ENCODE measurements around the gene TOB1.

Gene TOB1

DNA sequence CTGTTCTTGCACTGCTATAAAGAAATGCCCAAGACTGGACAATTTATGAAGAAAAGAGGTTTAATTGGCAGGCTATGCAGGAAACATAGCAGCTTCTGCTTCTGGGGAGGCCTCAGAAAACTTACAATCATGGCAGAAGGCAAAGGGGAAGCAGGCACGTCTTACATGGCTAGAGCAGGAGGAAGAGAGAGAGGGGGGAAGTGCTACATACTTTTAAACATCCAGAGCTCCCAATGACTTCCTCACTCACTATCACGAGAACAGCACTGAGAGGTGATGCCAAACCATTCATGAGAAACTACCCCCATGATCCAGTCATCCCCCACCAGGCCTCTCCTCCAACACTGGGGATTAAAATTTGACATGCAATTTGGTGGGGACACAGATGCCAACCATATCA lies 17.4 kb downstream of the TOB1 start:
- in situ Hi-C loops (cut with HindIII; ENCODE audit: low sequenced_read_pairs): loop anchor here (5.0 kb wide), 2 partner anchors 46 to 99 kb away; no protein-coding TSS in a partner anchor

DNA sequence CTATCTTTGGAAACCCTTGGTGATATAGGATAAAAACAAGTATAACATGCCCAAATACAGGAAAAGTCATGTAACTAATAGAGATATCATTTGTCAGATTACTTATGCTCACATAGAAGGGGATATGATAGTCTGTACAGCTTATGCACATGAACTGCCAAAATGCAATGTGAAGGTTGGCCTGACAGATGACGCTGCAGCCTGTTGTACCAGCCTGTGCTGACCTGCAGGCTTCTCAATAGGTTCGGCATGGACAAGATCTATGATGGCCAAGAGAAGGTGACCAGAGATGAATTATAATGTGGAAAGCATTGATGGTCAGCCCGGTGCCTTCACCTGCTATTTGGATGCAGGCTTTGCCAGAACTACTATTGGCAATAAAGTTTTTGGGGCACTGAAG lies 18.1 kb downstream of the TOB1 start:
- in situ Hi-C loops (cut with HindIII; ENCODE audit: low sequenced_read_pairs): loop anchor here (5.0 kb wide), 2 partner anchors 46 to 99 kb away; no protein-coding TSS in a partner anchor

DNA sequence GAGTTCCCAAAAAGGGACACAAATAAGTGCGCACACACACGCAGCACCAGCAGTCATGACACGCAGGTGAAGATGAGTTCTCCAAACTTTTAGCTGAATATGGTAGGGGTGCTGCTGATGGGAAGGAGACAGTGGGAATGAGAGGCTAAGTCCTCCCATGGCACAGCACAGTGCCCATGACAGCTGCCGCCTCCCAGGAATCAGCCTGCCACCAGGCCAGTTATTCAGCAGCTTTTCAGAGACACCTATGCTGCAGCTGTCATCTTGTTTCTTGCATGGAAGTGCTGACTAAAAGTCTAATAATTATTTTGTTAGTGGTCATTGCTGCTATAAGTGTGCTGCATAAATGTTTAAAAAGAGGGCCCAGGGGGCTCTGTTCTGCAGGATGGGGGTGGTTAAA lies 18.6 kb downstream of the TOB1 start:
- in situ Hi-C loops (cut with HindIII; ENCODE audit: low sequenced_read_pairs): loop anchor here (5.0 kb wide), 2 partner anchors 45 to 100 kb away; no protein-coding TSS in a partner anchor

DNA sequence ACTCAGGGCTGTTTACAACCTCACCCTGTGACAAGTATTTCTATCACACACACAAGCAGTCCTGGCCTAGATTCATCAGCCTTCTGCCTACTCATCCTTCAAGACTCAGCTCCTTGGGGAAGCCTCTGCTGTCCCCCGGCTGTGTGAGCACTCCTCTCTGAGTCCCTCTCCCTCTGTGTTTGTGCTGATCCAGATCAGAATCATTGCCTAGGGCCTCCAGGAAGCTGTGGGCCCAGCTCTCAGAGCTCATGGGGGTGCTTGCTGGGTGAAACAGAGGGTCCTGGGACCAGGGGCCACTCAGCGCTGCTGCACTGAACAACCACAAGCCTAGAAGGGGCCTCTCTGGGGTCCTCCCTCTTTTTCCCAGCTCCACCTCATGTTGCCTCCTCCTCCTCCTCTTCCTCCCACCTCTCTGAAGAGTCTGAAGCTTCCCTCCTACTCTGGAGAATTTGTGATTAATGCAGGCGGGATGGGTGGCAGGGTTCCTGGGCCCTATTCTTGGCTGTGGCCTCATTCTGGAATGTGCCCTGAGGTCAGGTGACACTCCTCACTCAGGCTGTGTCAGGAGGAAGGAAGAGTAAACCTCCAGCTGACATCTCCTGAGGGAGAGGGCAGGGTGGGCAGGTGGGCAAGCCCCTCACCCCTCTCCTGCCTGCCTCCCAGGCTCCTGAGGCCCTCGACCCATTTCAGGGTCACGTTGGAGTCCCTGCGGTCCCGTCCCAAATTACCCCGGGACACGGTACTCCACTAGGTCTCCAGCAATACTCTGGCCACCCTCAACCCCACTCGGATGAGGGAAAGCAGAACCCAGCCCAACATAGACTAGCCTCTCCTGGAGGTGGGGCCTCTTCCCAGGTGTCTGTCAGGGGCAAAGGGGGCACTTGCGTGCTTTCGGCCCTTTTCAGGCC lies 20.7 kb downstream of the TOB1 start:
- in situ Hi-C loops (cut with HindIII; ENCODE audit: low sequenced_read_pairs): loop anchor here (5.0 kb wide), 2 partner anchors 43 to 102 kb away; no protein-coding TSS in a partner anchor

DNA sequence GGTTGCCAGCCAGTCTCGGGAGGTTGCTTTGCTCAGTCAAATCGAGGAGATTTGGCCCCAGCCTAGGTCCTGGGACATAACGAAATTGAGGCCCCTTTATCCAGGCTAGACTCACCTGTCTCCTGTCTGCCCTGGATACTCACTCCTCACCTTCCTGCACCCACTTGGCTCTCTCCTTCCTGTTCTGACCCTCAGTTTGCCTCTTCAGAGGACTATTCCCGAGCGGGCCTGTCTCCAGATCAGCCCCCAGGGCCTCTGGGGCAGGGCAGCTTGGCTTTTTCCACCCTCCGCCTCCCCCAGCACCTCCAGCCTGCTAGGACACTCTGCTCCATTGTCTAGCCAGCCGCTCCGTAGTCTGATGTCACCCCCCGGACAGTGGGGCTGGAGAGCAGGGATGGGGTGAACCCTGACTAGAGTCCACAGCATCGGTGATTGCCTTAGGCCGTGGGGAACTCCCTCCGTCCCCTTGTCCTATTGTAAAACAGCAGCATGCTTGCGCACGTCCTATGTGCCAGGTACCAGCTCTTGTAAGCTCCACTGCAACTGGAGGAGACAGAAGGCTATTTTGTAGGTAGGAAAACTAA lies 21.9 kb downstream of the TOB1 start:
- in situ Hi-C loops (cut with HindIII; ENCODE audit: low sequenced_read_pairs): no loop called here

DNA sequence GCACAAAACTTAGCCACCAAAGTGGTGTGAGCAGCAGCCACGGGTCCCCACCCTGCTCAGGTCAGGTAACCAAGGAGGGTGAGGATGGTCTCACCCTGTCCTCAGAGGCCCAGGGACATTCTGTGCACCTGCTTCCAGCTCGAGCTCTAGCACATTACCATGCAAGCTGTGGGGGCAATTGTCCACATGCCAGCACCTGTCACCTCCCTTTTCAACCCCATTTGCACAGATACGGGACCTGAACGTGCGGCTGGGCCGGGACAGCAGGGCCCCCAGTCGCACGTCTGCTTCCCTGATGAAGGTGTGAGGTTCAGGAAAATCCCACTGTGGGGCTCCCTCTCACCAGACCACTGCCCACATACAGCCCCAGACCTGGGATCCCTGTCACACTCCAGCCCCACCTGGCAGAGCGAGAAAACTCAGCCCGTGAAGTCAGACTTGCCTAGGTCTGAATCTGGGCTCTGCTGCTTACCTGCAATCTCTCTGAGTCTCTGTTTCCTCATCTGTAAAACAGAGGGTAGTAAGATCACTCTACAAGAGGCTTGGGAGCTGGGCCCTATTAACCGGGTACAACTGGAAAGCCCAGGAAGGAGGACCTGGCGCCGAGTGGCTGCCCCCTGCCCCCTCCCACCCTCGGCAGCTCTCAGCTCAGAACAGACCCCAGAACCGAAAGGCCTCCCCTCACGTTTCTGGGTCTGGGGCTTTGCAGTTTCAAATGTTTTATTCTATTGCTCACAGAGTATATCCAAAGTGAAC lies 22.8 kb downstream of the TOB1 start:
- in situ Hi-C loops (cut with HindIII; ENCODE audit: low sequenced_read_pairs): no loop called here

DNA sequence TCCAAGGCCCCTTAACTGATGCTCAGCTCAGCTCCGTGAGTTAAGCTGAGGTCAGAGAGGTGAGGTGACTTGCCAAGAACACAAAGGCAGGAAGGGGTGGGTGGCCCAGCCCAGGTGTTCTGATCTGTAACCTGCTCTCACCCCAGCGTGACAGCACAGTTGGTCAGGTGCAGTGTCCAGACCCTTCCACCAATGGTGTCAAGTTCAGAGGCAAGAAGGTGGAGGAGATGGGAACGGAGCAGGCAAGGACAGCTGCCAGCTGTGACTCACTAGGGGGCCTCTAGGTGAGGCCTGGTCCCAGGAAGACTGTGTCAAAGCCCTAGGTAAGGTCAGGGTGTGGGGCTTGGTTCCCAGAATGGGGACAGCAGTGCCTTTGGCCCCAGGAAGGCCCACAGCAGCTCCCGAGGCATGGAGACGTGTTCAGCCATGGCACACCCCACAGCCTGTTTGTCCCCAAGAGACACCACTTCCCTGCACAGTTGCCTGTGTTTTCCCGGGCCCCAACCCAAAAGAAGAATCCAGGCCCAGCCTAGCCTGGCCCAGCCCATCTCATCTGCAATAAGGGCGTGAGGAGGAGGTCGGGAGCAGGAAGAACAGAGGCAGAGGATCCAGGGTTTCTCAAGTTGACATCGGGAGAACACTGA lies 23.5 kb downstream of the TOB1 start:
- in situ Hi-C loops (cut with HindIII; ENCODE audit: low sequenced_read_pairs): no loop called here

DNA sequence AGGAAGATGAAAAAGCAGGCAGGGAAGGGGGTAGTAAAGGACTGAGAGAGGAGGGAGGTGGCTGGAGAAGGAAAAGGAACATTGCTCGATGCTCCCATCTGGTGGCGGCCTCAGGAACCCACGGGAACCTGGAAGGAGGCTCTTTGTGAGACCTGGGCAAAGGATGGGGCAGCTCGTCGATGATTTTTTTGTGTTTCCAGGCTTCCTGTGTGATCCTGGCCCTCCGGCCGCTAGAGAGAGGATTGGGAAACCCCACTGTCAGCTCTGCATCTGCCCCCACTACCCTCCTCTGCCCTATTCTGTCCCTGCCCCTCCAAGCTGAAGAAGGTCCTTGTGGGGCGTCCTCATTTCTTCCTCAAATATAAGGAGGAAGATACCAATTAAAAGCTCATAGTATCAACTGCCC lies 24.2 kb downstream of the TOB1 start:
- in situ Hi-C loops (cut with HindIII; ENCODE audit: low sequenced_read_pairs): no loop called here

DNA sequence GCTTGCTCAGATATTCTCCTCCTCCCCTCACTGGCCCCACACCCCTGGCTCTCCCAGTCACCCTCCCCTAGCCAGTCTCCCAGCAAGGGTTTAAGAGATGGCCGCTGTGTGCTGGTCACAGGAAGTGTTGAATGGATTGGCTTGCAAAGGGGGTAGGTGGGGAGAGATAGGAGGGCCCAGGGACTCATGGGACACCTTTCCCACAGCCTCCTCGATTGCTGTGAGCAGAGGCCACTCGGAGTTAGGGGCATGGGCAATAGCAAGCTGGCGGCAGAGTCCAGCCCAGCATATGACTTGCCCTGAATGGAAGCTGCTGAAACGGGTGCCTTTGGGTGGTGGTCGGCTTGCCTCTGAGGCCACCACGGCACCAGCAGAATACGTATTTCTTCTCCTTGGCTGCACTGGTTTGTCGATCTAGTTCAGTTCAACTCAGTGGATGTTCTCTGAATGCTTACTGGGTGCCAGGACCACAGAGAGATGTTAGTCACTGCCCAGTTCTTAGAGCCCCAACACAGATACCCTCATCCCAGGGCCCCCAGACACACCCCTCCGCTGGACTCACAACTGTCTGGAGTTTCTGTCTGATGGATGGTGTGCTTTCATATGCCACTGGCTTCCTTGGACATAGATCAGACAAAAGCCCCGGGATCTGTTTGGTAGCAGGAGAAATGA lies 24.7 kb downstream of the TOB1 start:
- in situ Hi-C loops (cut with HindIII; ENCODE audit: low sequenced_read_pairs): no loop called here

DNA sequence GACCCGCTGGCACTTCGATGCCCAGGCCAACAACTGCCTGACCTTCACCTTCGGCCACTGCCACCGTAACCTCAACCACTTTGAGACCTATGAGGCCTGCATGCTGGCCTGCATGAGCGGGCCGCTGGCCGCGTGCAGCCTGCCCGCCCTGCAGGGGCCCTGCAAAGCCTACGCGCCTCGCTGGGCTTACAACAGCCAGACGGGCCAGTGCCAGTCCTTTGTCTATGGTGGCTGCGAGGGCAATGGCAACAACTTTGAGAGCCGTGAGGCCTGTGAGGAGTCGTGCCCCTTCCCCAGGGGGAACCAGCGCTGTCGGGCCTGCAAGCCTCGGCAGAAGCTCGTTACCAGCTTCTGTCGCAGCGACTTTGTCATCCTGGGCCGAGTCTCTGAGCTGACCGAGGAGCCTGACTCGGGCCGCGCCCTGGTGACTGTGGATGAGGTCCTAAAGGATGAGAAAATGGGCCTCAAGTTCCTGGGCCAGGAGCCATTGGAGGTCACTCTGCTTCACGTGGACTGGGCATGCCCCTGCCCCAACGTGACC lies 25.8 kb downstream of the TOB1 start:
- in situ Hi-C loops (cut with HindIII; ENCODE audit: low sequenced_read_pairs): no loop called here

DNA sequence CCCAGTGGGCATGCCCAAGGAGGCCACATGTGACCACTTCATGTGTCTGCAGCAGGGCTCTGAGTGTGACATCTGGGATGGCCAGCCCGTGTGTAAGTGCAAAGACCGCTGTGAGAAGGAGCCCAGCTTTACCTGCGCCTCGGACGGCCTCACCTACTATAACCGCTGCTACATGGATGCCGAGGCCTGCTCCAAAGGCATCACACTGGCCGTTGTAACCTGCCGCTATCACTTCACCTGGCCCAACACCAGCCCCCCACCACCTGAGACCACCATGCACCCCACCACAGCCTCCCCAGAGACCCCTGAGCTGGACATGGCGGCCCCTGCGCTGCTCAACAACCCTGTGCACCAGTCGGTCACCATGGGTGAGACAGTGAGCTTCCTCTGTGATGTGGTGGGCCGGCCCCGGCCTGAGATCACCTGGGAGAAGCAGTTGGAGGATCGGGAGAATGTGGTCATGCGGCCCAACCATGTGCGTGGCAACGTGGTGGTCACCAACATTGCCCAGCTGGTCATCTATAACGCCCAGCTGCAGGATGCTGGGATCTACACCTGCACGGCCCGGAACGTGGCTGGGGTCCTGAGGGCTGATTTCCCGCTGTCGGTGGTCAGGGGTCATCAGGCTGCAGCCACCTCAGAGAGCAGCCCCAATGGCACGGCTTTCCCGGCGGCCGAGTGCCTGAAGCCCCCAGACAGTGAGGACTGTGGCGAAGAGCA lies 26.4 kb downstream of the TOB1 start:
- in situ Hi-C loops (cut with HindIII; ENCODE audit: low sequenced_read_pairs): no loop called here

DNA sequence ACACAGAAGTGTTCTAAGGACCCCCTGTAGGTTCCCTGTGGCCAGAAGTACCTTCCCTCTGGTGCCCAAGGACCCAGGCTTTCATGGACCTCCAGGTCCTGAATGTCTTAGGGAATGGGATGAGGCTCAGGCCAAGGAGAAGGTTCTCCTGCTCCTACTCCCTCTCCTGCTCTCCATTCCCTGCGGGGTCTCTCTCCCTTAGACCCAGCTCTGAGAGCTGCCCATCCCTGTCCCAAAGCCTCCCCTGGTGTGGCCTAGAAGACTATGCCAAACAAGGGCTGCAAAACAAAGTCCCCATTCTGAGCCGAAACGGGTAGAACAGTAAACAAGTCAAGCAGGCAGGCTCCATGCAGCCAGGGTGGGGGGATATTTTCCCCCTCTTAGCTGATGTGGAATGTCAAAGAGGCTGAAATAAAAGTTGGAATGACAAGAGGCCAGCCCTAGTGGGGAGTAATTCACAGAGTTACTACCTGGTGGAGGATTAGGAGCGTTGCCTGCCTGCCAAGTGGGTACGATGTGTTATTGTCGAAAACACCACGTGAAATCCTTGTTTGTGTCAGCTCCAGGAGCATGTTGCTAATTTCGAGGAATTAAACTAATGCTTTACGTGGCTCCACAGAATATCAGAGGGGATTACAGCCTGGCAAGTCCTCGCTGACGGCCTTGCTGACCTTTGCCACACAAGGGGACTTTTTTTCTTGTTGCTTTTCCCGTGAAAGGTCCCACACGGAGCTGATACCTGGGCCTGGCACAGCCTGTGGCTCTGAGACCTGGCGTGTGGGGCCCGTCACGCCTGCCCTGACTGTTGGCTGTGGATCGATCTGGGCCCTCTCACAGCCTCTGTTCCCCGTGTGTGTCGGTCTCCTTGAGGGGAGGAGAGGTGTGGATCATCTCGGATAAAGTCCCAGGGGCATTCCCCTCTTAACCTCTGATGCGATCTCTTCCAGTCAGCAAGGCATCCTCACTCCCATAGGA lies 27.9 kb downstream of the TOB1 start:
- in situ Hi-C loops (cut with HindIII; ENCODE audit: low sequenced_read_pairs): no loop called here

DNA sequence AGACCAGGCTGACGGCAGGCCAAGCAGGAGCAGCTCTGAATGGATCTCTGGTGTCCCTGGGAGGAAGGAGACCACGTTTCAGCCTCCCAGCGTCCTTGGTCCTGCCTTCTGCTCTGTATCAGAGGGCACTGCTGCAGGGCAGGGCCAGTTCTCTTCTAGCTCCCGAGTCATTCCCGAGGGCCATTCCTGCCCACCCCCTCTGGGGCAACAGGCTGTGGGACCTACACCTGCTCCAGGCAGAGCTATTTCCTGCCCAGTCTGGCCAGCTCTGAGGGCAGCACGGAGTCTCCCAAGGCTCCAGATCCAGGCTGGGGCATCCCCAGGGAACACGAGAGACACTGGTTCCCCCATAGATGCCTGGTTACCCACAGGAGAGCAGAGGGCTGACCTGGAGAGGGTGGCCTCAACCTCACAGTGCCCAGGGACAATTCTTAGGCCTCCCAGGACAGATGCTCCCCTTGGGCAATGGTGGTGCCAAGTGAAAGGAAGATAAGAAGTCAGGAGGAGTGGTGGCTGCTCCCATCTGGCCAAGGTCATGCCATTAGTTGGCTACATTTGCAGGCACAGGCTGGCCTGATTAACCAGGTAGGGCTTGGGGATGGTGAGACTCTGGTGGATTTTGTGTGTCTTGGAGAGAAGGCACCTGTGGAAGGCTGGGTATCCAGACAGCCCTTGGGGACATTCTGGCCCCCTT lies 28.7 kb downstream of the TOB1 start:
- in situ Hi-C loops (cut with HindIII; ENCODE audit: low sequenced_read_pairs): no loop called here

DNA sequence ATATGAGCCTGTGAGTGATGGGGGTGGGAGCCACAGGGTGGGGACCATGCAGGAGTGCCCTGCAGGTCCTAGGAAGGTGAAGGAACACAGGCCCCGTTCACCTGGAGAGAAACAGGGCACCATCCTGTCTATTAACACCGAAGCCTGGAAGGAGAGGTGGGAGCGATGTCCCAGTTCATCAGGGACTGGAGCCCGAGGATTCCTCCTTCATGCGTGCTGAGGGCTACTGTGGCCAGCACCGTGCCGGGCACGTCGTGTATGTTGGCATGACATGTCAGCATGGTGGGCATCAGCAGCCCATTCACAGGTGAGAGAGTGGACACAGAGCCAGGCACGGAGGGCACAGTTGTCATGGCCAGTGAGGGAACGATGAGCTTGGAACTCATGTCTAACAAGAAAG lies 29.3 kb downstream of the TOB1 start:
- in situ Hi-C loops (cut with HindIII; ENCODE audit: low sequenced_read_pairs): no loop called here

DNA sequence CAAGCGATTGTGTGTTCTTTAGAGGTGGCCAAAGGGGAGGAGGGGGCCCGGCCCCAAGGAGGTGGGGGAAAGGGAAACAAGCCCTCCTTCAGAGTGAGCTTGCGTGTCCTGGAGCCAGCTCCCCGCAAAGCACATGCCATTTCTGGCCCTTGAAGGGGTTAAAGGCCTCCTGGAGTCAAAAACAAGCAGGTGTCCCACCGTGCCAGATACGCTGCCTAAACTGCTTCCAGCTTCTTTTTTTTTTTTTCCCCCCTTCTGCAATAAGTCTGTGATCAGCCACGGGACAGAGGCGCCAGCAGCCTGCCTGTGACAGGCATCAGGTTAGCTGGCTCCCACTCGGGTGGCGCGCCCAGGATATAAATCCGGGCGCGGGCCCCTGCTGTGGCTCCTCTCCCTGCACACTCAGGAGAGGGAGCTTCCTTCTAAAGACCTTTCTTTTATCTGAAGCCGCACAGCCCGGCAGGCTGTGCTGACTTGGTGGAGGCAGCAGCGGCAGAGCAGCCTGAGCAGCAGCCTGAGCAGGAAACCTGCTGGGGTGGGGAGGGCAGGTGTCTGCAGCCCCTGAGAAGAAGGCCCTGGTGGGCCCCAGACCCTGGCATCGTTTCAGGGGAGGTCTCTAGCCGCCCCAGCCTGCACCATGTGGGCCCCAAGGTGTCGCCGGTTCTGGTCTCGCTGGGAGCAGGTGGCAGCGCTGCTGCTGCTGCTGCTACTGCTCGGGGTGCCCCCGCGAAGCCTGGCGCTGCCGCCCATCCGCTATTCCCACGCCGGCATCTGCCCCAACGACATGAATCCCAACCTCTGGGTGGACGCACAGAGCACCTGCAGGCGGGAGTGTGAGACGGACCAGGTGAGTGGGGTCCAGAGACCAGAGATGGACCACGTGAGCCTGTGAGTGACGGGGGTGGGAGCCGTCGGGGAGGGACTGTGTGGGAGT lies 30.6 kb downstream of the TOB1 start, which contains the start of gene WFIKKN2:
TSS of gene WFIKKN2 (plus strand) at position 286 of the 934 bp plus-strand sequence. CDS start at position 638, 352 bp downstream.
- in situ Hi-C loops (cut with HindIII; ENCODE audit: low sequenced_read_pairs): no loop called here

All from endothelial cell of hepatic sinusoid (primary cell).